Neural cell (in vitro differentiated cells): ENCODE data around the gene MICAL2.

Source experiments
- CTCF ChIP-seq: fragments of 450-650 bp; IDR thresholded peaks from 2 replicates; pipeline ENCODE4 v1.5.1; 2014; ENCODE audit warnings: antibody characterized with exemption, mild to moderate bottlenecking, moderate library complexity; ENCODE audit not compliant: poor library complexity, severe bottlenecking
- EP300 ChIP-seq: fragments of 450-650 bp; conservative IDR thresholded peaks from 2 replicates; pipeline ENCODE4 v1.6.1; 2014; ENCODE audit warnings: antibody characterized with exemption, mild to moderate bottlenecking, moderate library complexity; ENCODE audit not compliant: poor library complexity, severe bottlenecking
- MXI1 ChIP-seq: fragments of 450-650 bp; conservative IDR thresholded peaks from 2 replicates; pipeline ENCODE4 v1.6.1; 2014; ENCODE audit warnings: antibody characterized with exemption, mild to moderate bottlenecking; ENCODE audit not compliant: poor library complexity, severe bottlenecking
- POLR2AphosphoS5 ChIP-seq: IDR thresholded peaks from 2 replicates; pipeline ENCODE4 v1.6.1; 2012

- TF ChIP-seq CTCF, result no peak
- TF ChIP-seq POLR2AphosphoS5, result no peak
- no peak for TF ChIP-seq EP300
- no peak for TF ChIP-seq MXI1
These were observed 13.9 kb downstream of the MICAL2 start for GRCh38 chr11:12124306-12124705.
